H1 (cell line): ENCODE data around the gene LY9. TPM values are rescaled to one million over a fixed set of nuclear protein-coding genes. Genes with fewer than 3 reads are reported as not detected.

Experiments used
- CTCF ChIA-PET: fragments of 300-600 bp; sonication (Branson Sonifier 250); formaldehyde crosslinking; loops from one replicate; lab custom pipeline; 2021; ENCODE audit not compliant: partially characterized antibody; lab: Charles Lee
- POLR2A ChIA-PET: fragments of 300-600 bp; sonication (Branson Sonifier 250); formaldehyde crosslinking; loops from one replicate; lab custom pipeline; 2021; ENCODE audit warnings: inconsistent platforms; ENCODE audit not compliant: partially characterized antibody; lab: Charles Lee
- DNase-seq, 2 experiments: peaks; one replicate each; pipeline versions ENCODE4 v3.0.0 to v3.0.0-alpha.2; 2010 to 2022; ENCODE audit warnings: low spot score in 2 of 2, low read depth in 1 of 2, mixed read lengths in 1 of 2
- FAIRE-seq: peaks from 2 replicates; lab custom pipeline; 2011; peaks lifted over from hg19 to GRCh38; lab: Jason Lieb, UNC
- H2AFZ ChIP-seq: 2 replicates; pipeline ENCODE4 v1.8.1; 2012; ENCODE audit warnings: low read length, inconsistent platforms
- H2AK5ac ChIP-seq: 2 replicates; pipeline ENCODE4 v1.6.1; 2013; ENCODE audit warnings: low read depth, low read length
- H2BK120ac ChIP-seq: replicated peaks from 2 replicates; pipeline ENCODE3; 2013; ENCODE audit warnings: low read depth, low read length, inconsistent platforms
- H2BK12ac ChIP-seq: 2 replicates; pipeline ENCODE4 v1.6.1; 2013; ENCODE audit warnings: low read depth, low read length
- H2BK15ac ChIP-seq: 2 replicates; pipeline ENCODE4 v1.6.1; 2013; ENCODE audit warnings: low read length
- H2BK20ac ChIP-seq: 2 replicates; pipeline ENCODE4 v1.6.1; 2013; ENCODE audit warnings: low read length
- H2BK5ac ChIP-seq: 2 replicates; pipeline ENCODE4 v1.6.1; 2013; ENCODE audit warnings: low read depth, low read length
- H3K14ac ChIP-seq: 2 replicates; pipeline ENCODE4 v1.6.1; 2013; ENCODE audit warnings: inconsistent platforms; ENCODE audit not compliant: insufficient read length
- H3K18ac ChIP-seq: 2 replicates; pipeline ENCODE4 v1.6.1; 2013; ENCODE audit warnings: low read length; ENCODE audit errors: extremely low read depth
- H3K23ac ChIP-seq: 2 replicates; pipeline ENCODE4 v1.6.1; 2013; ENCODE audit warnings: inconsistent platforms; ENCODE audit not compliant: insufficient read length
- H3K23me2 ChIP-seq: 2 replicates; pipeline ENCODE4 v1.6.1; 2013; ENCODE audit warnings: low read depth, low read length
- H3K27ac ChIP-seq: 2 replicates; pipeline ENCODE4 v1.6.1; 2011; ENCODE audit warnings: low read depth, low read length, inconsistent platforms
- H3K27me3 ChIP-seq, 4 experiments: replicated peaks in 1 of 4; 1 replicate in 1 of 4; 2 replicates in 3 of 4; pipeline versions ENCODE4 v1.6.1 to v1.8.1; 2011 to 2013; ENCODE audit warnings: low read length in 3 of 4, mild to moderate bottlenecking in 3 of 4, inconsistent platforms in 2 of 4, mixed read lengths in 2 of 4, moderate library complexity in 1 of 4; ENCODE audit not compliant: control insufficient read depth in 3 of 4, insufficient read depth in 3 of 4; ENCODE audit errors: extremely low read depth in 1 of 4
- H3K36me3 ChIP-seq, 4 experiments: 2 replicates each; pipeline versions ENCODE4 v1.6.1 to v1.8.1; 2011 to 2013; ENCODE audit warnings: mild to moderate bottlenecking in 4 of 4, low read length in 3 of 4, moderate library complexity in 2 of 4, control low read depth in 1 of 4, inconsistent platforms in 1 of 4; ENCODE audit not compliant: insufficient read depth in 4 of 4, control insufficient read depth in 2 of 4
- H3K4ac ChIP-seq: replicated peaks from 2 replicates; pipeline ENCODE3; 2013; ENCODE audit warnings: low read length, low read depth, mixed read lengths, inconsistent platforms; ENCODE audit not compliant: insufficient read length
- H3K4me1 ChIP-seq, 4 experiments: replicated peaks in 1 of 4; 1 replicate in 1 of 4; 2 replicates in 3 of 4; pipeline versions ENCODE4 v1.6.1 to v1.8.1; 2011 to 2013; ENCODE audit warnings: low read length in 3 of 4, inconsistent platforms in 2 of 4, mixed read lengths in 1 of 4; ENCODE audit not compliant: insufficient read depth in 4 of 4, control insufficient read depth in 3 of 4
- H3K4me2 ChIP-seq, 2 experiments: 2 replicates each; pipeline versions ENCODE4 v1.6.1 to v1.8.1; 2011 to 2013; ENCODE audit warnings: low read depth in 2 of 2, low read length in 2 of 2, control low read depth in 1 of 2, inconsistent platforms in 1 of 2, mild to moderate bottlenecking in 1 of 2; ENCODE audit not compliant: insufficient read depth in 1 of 2
- H3K4me3 ChIP-seq, 4 experiments: fragments of 200-600, 300-600 bp in 1 of 4; sonication (generic), shearing (Covaris generic), sonication (Bioruptor Twin) in 1 of 4; 2 replicates each; pipeline versions ENCODE4 v1.5.1 to v1.8.1; 2011 to 2016; ENCODE audit warnings: low read length in 4 of 4, low read depth in 3 of 4, control low read depth in 2 of 4, inconsistent platforms in 2 of 4, mild to moderate bottlenecking in 2 of 4, mixed read lengths in 1 of 4, moderate library complexity in 1 of 4; ENCODE audit not compliant: insufficient read depth in 2 of 4; ENCODE audit errors: extremely low read depth in 1 of 4
- H3K56ac ChIP-seq: replicated peaks from 2 replicates; pipeline ENCODE3; 2013; ENCODE audit warnings: low read depth, mild to moderate bottlenecking, mixed read lengths, low read length, inconsistent platforms; ENCODE audit not compliant: insufficient read length
- H3K79me1 ChIP-seq: 2 replicates; pipeline ENCODE4 v1.6.1; 2013; ENCODE audit warnings: low read depth, low read length, control low read depth
- H3K79me2 ChIP-seq, 2 experiments: 2 replicates each; pipeline versions ENCODE4 v1.6.1 to v1.8.1; 2012 to 2013; ENCODE audit warnings: low read length in 2 of 2, mild to moderate bottlenecking in 2 of 2, inconsistent platforms in 1 of 2; ENCODE audit not compliant: insufficient read depth in 2 of 2, control insufficient read depth in 1 of 2
- H3K9ac ChIP-seq, 4 experiments: replicated peaks in 1 of 4; 1 replicate in 1 of 4; 2 replicates in 3 of 4; pipeline versions ENCODE4 v1.6.1 to v1.8.1; 2011 to 2013; ENCODE audit warnings: low read depth in 3 of 4, low read length in 3 of 4, control low read depth in 2 of 4, mild to moderate bottlenecking in 2 of 4, moderate library complexity in 2 of 4, inconsistent platforms in 1 of 4; ENCODE audit errors: extremely low read depth in 1 of 4
- H3K9me3 ChIP-seq, 2 experiments: 2 replicates each; pipeline versions ENCODE4 v1.6.1 to v1.8.1; 2012 to 2013; ENCODE audit warnings: mild to moderate bottlenecking in 2 of 2, moderate library complexity in 2 of 2, control low read depth in 1 of 2, inconsistent platforms in 1 of 2, low read depth in 1 of 2, low read length in 1 of 2, mixed read lengths in 1 of 2; ENCODE audit not compliant: insufficient read depth in 2 of 2
- H4K20me1 ChIP-seq, 2 experiments: replicated peaks in 1 of 2; 2 replicates each; pipeline versions ENCODE3 to v1.8.1; 2011 to 2013; ENCODE audit warnings: inconsistent platforms in 2 of 2, low read length in 2 of 2, mild to moderate bottlenecking in 1 of 2; ENCODE audit not compliant: insufficient read depth in 2 of 2, control insufficient read depth in 1 of 2
- H4K5ac ChIP-seq: 2 replicates; pipeline ENCODE4 v1.6.1; 2013; ENCODE audit warnings: low read length, low read depth, mixed read lengths, inconsistent platforms; ENCODE audit not compliant: insufficient read length
- H4K8ac ChIP-seq: 2 replicates; pipeline ENCODE4 v1.8.0; 2013; ENCODE audit warnings: mild to moderate bottlenecking, moderate library complexity, low read length, inconsistent platforms; ENCODE audit not compliant: insufficient read depth; ENCODE audit errors: extremely low read depth
- H4K91ac ChIP-seq: replicated peaks from 2 replicates; pipeline ENCODE3; 2013; ENCODE audit warnings: low read length, mixed read lengths, inconsistent platforms; ENCODE audit not compliant: insufficient read length
- ASH2L ChIP-seq: fragments of 200-600, 300-600 bp; sonication (generic); IDR thresholded peaks from one replicate; pipeline ENCODE4 v1.7.1; 2017; ENCODE audit warnings: low read length
- BCL11A ChIP-seq, 2 experiments: IDR thresholded peaks; one replicate each; pipeline ENCODE4 v1.6.1; 2011; ENCODE audit warnings: low read depth in 2 of 2, low read length in 2 of 2, mild to moderate bottlenecking in 2 of 2
- BRCA1 ChIP-seq: IDR thresholded peaks from 2 replicates; pipeline ENCODE4 v1.6.1; 2012; ENCODE audit warnings: low read depth, low read length, improper control_type of control experiment
- FOSL1 ChIP-seq: IDR thresholded peaks from 2 replicates; pipeline ENCODE4 v1.6.1; 2011; ENCODE audit warnings: mild to moderate bottlenecking, low read depth, low read length, moderate library complexity; ENCODE audit not compliant: insufficient read depth
- MAFK ChIP-seq: IDR thresholded peaks from 2 replicates; pipeline ENCODE4 v1.6.1; 2012; ENCODE audit warnings: low read depth, mild to moderate bottlenecking, improper control_type of control experiment, low read length
- PHF8 ChIP-seq: fragments of 200-600 bp; sonication (generic); conservative IDR thresholded peaks from 2 replicates; pipeline ENCODE4 v1.7.1; 2012; ENCODE audit warnings: low read depth, mild to moderate bottlenecking, inconsistent platforms, low read length, moderate library complexity
- POLR2AphosphoS5 ChIP-seq: IDR thresholded peaks from 2 replicates; pipeline ENCODE4 v1.6.1; 2011; ENCODE audit warnings: low read depth, low read length
- RBBP5 ChIP-seq: IDR thresholded peaks from 2 replicates; pipeline ENCODE4 v1.7.1; 2012; ENCODE audit warnings: low read depth, mild to moderate bottlenecking, inconsistent platforms, low read length, moderate library complexity, borderline replicate concordance
- SAP30 ChIP-seq: fragments of 300-600 bp; sonication (generic); IDR thresholded peaks from 2 replicates; pipeline ENCODE4 v1.7.1; 2012; ENCODE audit warnings: low read length, moderate library complexity, mild to moderate bottlenecking, inconsistent platforms; ENCODE audit not compliant: insufficient read depth, insufficient replicate concordance
- SIX5 ChIP-seq: IDR thresholded peaks from 2 replicates; pipeline ENCODE4 v1.6.1; 2011; ENCODE audit warnings: mild to moderate bottlenecking, low read depth, low read length
- TCF12 ChIP-seq: IDR thresholded peaks from 2 replicates; pipeline ENCODE4 v1.6.1; 2011; ENCODE audit warnings: low read depth, mild to moderate bottlenecking, low read length
- WGBS, 2 experiments: shearing (Covaris generic) in 1 of 2; methylation state at CpG; one replicate each; pipeline versions ENCODE4 v1.1.6 to v1.1.7; 2013 to 2015; ENCODE audit warnings: low lambda C conversion rate in 2 of 2, mixed read lengths in 2 of 2, inconsistent platforms in 1 of 2, low coverage in 1 of 2, missing lambda C conversion rate in 1 of 2; ENCODE audit not compliant: insufficient replicate concordance in 2 of 2, insufficient coverage in 1 of 2, insufficient read length in 1 of 2; ENCODE audit errors: extremely low coverage in 1 of 2, missing lambda C conversion rate in 1 of 2; 5-methylcytosine and 5-hydroxymethylcytosine counted together
- polyA plus RNA-seq, 7 experiments: library from polyadenylated mRNA; depleted of rRNA in 3 of 7; stranded (reverse) in 5 of 7; unstranded in 2 of 7; fragments of >200 nt in 5 of 7; fragments of 200-250 nt in 2 of 7; gene quantifications; 1 replicate in 5 of 7; 2 replicates in 1 of 7; 4 replicates in 1 of 7; pipeline versions ENCODE4 v1.2.1 to v1.2.3, GENCODE V29; 2011 to 2013; ENCODE audit warnings: missing spikeins in 2 of 7, mixed read lengths in 2 of 7
- total RNA-seq: library from RNA; stranded (reverse); fragmentation: NEBNext Ultra II Directional; extraction: Animal tissue kit (Norgen Biotek cat#: 25700); gene quantifications from 2 replicates; pipeline ENCODE4 v1.2.1, GENCODE V29; 2021
- TF ChIP-seq, protein P1 (sequence below): IDR thresholded peaks from 2 replicates; pipeline ENCODE4 v1.6.1; 2011; ENCODE audit warnings: low read depth, mild to moderate bottlenecking, low read length; ENCODE audit not compliant: insufficient read depth

Gene LY9
- total and polyA plus RNA-seq, 2 of the 8 experiments (the other 6 are each of a cell fraction or from before 2014, with no cell fraction given) = not detected

DNA sequence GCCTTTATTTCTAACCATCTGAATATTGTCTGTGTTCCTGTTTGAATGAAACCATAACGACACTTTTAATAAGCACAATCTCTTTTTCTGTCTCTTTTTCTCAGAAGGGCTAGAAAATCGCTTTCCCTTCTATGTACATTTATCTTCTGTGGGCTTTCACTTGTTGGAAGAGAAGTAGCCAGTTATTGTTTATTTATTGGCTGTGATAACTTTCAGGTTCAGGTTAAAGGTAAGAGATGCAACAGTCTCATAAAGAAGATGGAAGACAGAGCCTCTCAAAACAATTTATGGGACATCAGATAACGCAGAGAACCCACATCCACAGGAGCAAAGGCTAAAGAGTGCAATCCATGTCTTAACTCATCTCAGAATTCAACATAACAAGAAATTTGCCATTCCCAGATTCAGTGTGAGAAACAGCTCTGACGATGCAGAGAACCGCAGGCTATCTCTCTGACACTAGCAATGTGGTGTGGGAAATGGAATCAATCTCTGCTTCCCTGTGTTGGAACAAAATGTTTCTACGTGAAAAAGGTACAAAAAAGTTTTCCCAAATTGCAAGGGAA is 70.8 kb downstream of the LY9 start:
- CTCF ChIA-PET = interaction anchor here (0.9 to 1.8 kb wide), 2 partner anchors 10 to 84 kb away, joined by 4 to 8 read pairs; no protein-coding TSS in a partner anchor
- TF ChIP-seq BRCA1 = no peak
- TF ChIP-seq RBBP5 = no peak
- no peak for TF ChIP-seq ASH2L
- no peak for TF ChIP-seq SAP30
- TF ChIP-seq PHF8 = no peak
- TF ChIP-seq TCF12 = no peak
- no peak for TF ChIP-seq POLR2AphosphoS5
- TF ChIP-seq FOSL1 = no peak
- no peak for TF ChIP-seq MAFK
- no peak for TF ChIP-seq BCL11A (IDR thresholded peaks at IDR 0.05; ENCODE audit: low read depth in 2 of 2, low read length in 2 of 2)
- no peak for TF ChIP-seq SIX5
- TF ChIP-seq, protein P1, sequence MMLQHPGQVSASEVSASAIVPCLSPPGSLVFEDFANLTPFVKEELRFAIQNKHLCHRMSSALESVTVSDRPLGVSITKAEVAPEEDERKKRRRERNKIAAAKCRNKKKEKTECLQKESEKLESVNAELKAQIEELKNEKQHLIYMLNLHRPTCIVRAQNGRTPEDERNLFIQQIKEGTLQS = no peak

More for the DNA sequence above, 70.8 kb downstream of the LY9 start:
- peaks cover 0 to 6% (median 0%) of the 10 kb centered on the region in 4 experiments; a peak in 1 of 7 replicates for H3K4me1 ChIP-seq
- no peak overlapping the region for H4K8ac ChIP-seq
- no peaks in the 10 kb centered on the region for H3K23me2 ChIP-seq
- H3K23ac ChIP-seq = no peak overlapping the region
- no peaks in the 10 kb centered on the region for H3K79me1 ChIP-seq
- no peak overlapping the region for H3K4ac ChIP-seq
- H2BK5ac ChIP-seq = no peak overlapping the region
- H2AFZ ChIP-seq = no peak overlapping the region
- H3K4me2 ChIP-seq = no peak overlapping the region
- no peak overlapping the region for H3K18ac ChIP-seq
- H3K27me3 ChIP-seq = no peaks in the 10 kb centered on the region
- H3K79me2 ChIP-seq = no peaks in the 10 kb centered on the region
- no peak overlapping the region for H2AK5ac ChIP-seq
- WGBS, 2 experiments = 91% methylated on average over 6 of the region's 6 CpGs; no CpG with 5 or more reads in 1 of the 2 experiments
- H3K36me3 ChIP-seq = no peaks in the 10 kb centered on the region
- H3K9me3 ChIP-seq = no peaks in the 10 kb centered on the region
- DNase-seq = no peak
- no peaks in the 10 kb centered on the region for H4K20me1 ChIP-seq
- H3K9ac ChIP-seq = peak overlapping the region in 1 of 4 experiments; percentile 18; a peak in 1 of 7 replicates
- no peak overlapping the region for H3K14ac ChIP-seq
- H2BK12ac ChIP-seq = no peak overlapping the region
- H3K4me3 ChIP-seq = no peak overlapping the region
- no peak overlapping the region for H2BK120ac ChIP-seq
- no peak for FAIRE-seq
- no peak overlapping the region for H4K91ac ChIP-seq
- no peak overlapping the region for H3K27ac ChIP-seq
- no peak overlapping the region for H2BK15ac ChIP-seq
- no peak overlapping the region for H2BK20ac ChIP-seq
- H4K5ac ChIP-seq = no peak overlapping the region
- POLR2A ChIA-PET = no interaction called here
- no peak overlapping the region for H3K56ac ChIP-seq
